Astrocyte (in vitro differentiated cells and primary cell): ENCODE data around the gene GPC5. TPM values are rescaled to one million over a fixed set of nuclear protein-coding genes. Genes with fewer than 3 reads are reported as not detected.

Source experiments
- DNase-seq: peaks from one replicate; pipeline ENCODE4 v3.0.0-alpha.2; 2010; ENCODE audit warnings: low read depth
- FAIRE-seq: peaks from 2 replicates; lab custom pipeline; 2011; peaks lifted over from hg19 to GRCh38; lab: Jason Lieb, UNC
- H2AFZ ChIP-seq: 2 replicates; pipeline ENCODE4 v1.6.0; 2012; ENCODE audit warnings: low read depth, low read length, inconsistent platforms
- H3K27ac ChIP-seq: 2 replicates; pipeline ENCODE4 v1.5.1; 2011; ENCODE audit warnings: low read depth, low read length, inconsistent platforms
- H3K27me3 ChIP-seq: 2 replicates; pipeline ENCODE4 v1.6.0; 2011; ENCODE audit warnings: low read length, inconsistent platforms; ENCODE audit not compliant: insufficient read depth
- H3K36me3 ChIP-seq: 2 replicates; pipeline ENCODE4 v1.5.1; 2011; ENCODE audit warnings: low read length, inconsistent platforms; ENCODE audit not compliant: insufficient read depth
- H3K4me1 ChIP-seq: 2 replicates; pipeline ENCODE4 v1.5.1; 2011; ENCODE audit warnings: low read length, inconsistent platforms; ENCODE audit not compliant: insufficient read depth
- H3K4me2 ChIP-seq: 2 replicates; pipeline ENCODE4 v1.6.0; 2012; ENCODE audit warnings: low read length, inconsistent platforms
- H3K4me3 ChIP-seq: 2 replicates; pipeline ENCODE4 v1.5.1; 2011; ENCODE audit warnings: low read depth, mild to moderate bottlenecking, low read length, inconsistent platforms; ENCODE audit not compliant: insufficient read depth
- H3K79me2 ChIP-seq: 2 replicates; pipeline ENCODE4 v1.6.0; 2012; ENCODE audit warnings: mild to moderate bottlenecking, low read length, inconsistent platforms; ENCODE audit not compliant: insufficient read depth
- H3K9ac ChIP-seq: 2 replicates; pipeline ENCODE4 v1.6.0; 2012; ENCODE audit warnings: mild to moderate bottlenecking, low read length, inconsistent platforms
- H3K9me3 ChIP-seq: 2 replicates; pipeline ENCODE4 v1.5.1; 2012; ENCODE audit warnings: low read depth, mild to moderate bottlenecking, low read length, inconsistent platforms; ENCODE audit not compliant: insufficient read depth
- H4K20me1 ChIP-seq: 2 replicates; pipeline ENCODE4 v1.6.0; 2012; ENCODE audit warnings: low read length, inconsistent platforms; ENCODE audit not compliant: insufficient read depth
- H3K27ac Mint-ChIP-seq: one replicate; pipeline ENCODE4 v1.8.0; 2021; ENCODE audit warnings: mild to moderate bottlenecking, mixed read lengths; ENCODE audit not compliant: unreplicated experiment
- H3K27me3 Mint-ChIP-seq: one replicate; pipeline ENCODE4 v1.8.0; 2021; ENCODE audit warnings: low read depth, mixed read lengths; ENCODE audit not compliant: unreplicated experiment
- H3K36me3 Mint-ChIP-seq: one replicate; pipeline ENCODE4 v1.8.0; 2021; ENCODE audit warnings: low read depth, mixed read lengths; ENCODE audit not compliant: unreplicated experiment
- H3K4me1 Mint-ChIP-seq: one replicate; pipeline ENCODE4 v1.8.0; 2021; ENCODE audit warnings: low read depth, mixed read lengths; ENCODE audit not compliant: unreplicated experiment
- H3K4me3 Mint-ChIP-seq: one replicate; pipeline ENCODE4 v1.8.0; 2021; ENCODE audit warnings: mild to moderate bottlenecking, moderate library complexity, mixed read lengths; ENCODE audit not compliant: unreplicated experiment
- H3K9me3 Mint-ChIP-seq: one replicate; pipeline ENCODE4 v1.8.0; 2021; ENCODE audit warnings: mild to moderate bottlenecking, mixed read lengths; ENCODE audit not compliant: unreplicated experiment
- CTCF ChIP-seq: IDR thresholded peaks from 2 replicates; pipeline ENCODE4 v1.5.1; 2011; ENCODE audit warnings: low read depth, mild to moderate bottlenecking, inconsistent platforms, low read length, moderate library complexity; ENCODE audit not compliant: insufficient read depth
- EZH2 ChIP-seq: IDR thresholded peaks from 2 replicates; pipeline ENCODE4 v1.6.1; 2012; ENCODE audit warnings: mild to moderate bottlenecking, low read length, inconsistent platforms; ENCODE audit not compliant: insufficient read depth
- total RNA-seq: library from RNA; stranded (reverse); gene quantifications from 2 replicates; pipeline ENCODE4 v1.2.1, GENCODE V29; 2021

The GPC5 gene
- total RNA-seq, 1 donor from 2014 or later = 1.1 TPM

DNA sequence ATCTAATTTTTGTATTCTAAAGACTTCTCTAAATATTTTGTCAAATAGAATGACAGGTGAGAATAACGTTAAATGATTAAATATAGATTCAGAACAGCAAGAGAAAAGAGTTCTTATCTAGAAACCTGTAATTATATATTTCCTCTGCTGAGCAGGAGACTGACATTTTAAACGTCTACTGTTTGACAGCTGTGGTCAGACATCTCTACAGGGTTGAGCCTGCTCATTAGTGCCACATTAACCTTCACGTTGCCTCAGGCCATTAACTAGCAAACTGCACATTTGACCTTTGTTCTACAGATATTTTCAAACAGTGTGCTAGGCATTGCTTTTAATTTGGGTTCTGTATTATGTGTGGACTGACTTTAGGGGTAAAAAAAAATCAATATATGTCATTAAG lies 347.5 kb downstream of the GPC5 start:
- H4K20me1 ChIP-seq = no peaks in the 10 kb centered on the region
- no peak overlapping the region for H3K27ac ChIP-seq
- Mint-ChIP-seq H3K27me3 (peaks cover under 1% of the 10 kb centered on the region), H3K27ac (no peak overlapping the region), H3K4me3 (no peak overlapping the region), H3K4me1 (no peaks in the 10 kb centered on the region), H3K36me3 (no peaks in the 10 kb centered on the region), H3K9me3 (peaks cover 1% of the 10 kb centered on the region)
- H3K36me3 ChIP-seq = no peaks in the 10 kb centered on the region
- H3K27me3 ChIP-seq = no peaks in the 10 kb centered on the region
- H3K9ac ChIP-seq = no peak overlapping the region
- H3K4me2 ChIP-seq = no peak overlapping the region
- H3K79me2 ChIP-seq = no peaks in the 10 kb centered on the region
- H3K4me1 ChIP-seq = no peaks in the 10 kb centered on the region
- TF ChIP-seq EZH2 = no peak
- no peak for TF ChIP-seq CTCF
- H2AFZ ChIP-seq = no peak overlapping the region
- H3K4me3 ChIP-seq = no peak overlapping the region
- no peak for FAIRE-seq
- DNase-seq = no peak
- H3K9me3 ChIP-seq = no peaks in the 10 kb centered on the region

DNA sequence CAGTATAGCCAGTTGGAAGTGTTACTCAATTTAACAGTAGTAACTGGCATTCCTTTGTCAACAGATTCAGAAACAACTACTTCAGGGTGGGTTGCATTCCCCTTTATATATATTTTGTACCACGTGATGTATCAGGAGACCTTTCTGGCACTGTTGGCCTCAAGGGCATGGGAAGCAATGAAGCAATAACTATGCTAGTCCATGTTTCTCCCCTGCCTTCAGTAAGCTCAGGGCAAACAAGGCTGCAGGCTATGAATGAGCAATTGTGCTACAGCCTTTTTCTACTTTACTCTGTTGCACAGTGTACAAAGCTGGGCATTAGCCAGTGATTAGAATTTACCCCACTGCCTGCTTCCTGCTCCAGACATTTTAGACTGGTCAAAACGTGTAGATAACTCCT lies 348.8 kb downstream of the GPC5 start:
- Mint-ChIP-seq H3K4me1 (no peaks in the 10 kb centered on the region), H3K27ac (no peak overlapping the region), H3K27me3 (peaks cover 2% of the 10 kb centered on the region), H3K4me3 (no peak overlapping the region), H3K36me3 (no peaks in the 10 kb centered on the region), H3K9me3 (peaks cover 1% of the 10 kb centered on the region)
- H3K4me3 ChIP-seq = no peak overlapping the region
- H3K4me2 ChIP-seq = no peak overlapping the region
- H3K36me3 ChIP-seq = no peaks in the 10 kb centered on the region
- no peak for DNase-seq
- no peaks in the 10 kb centered on the region for H4K20me1 ChIP-seq
- FAIRE-seq = no peak
- H3K9ac ChIP-seq = no peak overlapping the region
- no peak overlapping the region for H2AFZ ChIP-seq
- no peak overlapping the region for H3K27ac ChIP-seq
- H3K4me1 ChIP-seq = no peaks in the 10 kb centered on the region
- TF ChIP-seq EZH2 (no peak), CTCF (no peak)
- H3K79me2 ChIP-seq = no peaks in the 10 kb centered on the region
- no peaks in the 10 kb centered on the region for H3K27me3 ChIP-seq
- H3K9me3 ChIP-seq = no peaks in the 10 kb centered on the region

DNA sequence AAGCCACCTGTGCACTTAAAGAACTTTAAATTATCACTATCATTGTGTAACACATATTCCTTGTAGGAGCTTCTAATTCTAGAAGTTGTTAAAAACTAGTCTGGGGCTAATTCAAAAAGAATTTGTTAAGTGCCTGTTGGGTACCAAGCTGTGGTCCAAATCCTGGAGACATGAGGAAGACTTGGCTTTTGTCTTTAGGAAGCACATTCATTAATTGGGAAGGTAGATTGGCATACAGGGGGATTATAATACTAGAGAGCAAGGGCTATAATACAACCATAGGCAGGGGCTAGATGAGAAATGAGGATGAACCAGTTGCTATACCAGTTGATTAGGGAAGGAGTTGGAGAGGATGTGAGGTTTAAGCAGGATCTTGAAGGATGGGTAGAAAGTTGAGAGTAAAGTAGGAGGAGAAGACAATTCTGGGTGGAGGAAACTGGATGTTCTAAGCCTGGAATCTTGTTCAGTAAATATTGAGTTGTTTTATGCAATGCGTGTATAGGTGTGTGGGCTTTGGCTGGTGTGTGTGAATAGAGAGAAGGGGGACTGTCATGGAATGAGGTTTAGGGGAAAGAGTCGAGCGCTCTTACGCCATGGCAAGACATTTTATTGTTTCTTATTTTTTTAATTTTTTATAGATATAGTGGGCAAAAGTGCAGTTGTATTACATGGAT lies 350.1 kb downstream of the GPC5 start:
- H3K4me1 ChIP-seq = no peaks in the 10 kb centered on the region
- no peak overlapping the region for H3K9ac ChIP-seq
- no peaks in the 10 kb centered on the region for H3K27me3 ChIP-seq
- H2AFZ ChIP-seq = no peak overlapping the region
- no peaks in the 10 kb centered on the region for H3K36me3 ChIP-seq
- no peak overlapping the region for H3K4me3 Mint-ChIP-seq
- no peak overlapping the region for H3K27ac Mint-ChIP-seq
- no peak for TF ChIP-seq EZH2
- no peak for TF ChIP-seq CTCF
- FAIRE-seq (no peak), DNase-seq (no peak)
- H4K20me1 ChIP-seq = no peaks in the 10 kb centered on the region
- no peaks in the 10 kb centered on the region for H3K79me2 ChIP-seq
- no peaks in the 10 kb centered on the region for H3K4me1 Mint-ChIP-seq
- H3K4me3 ChIP-seq = no peak overlapping the region
- H3K36me3 Mint-ChIP-seq = no peaks in the 10 kb centered on the region
- no peak overlapping the region for H3K4me2 ChIP-seq
- peaks cover 2% of the 10 kb centered on the region for H3K27me3 Mint-ChIP-seq
- no peak overlapping the region for H3K27ac ChIP-seq
- peaks cover 1% of the 10 kb centered on the region for H3K9me3 Mint-ChIP-seq
- no peaks in the 10 kb centered on the region for H3K9me3 ChIP-seq
